Activated gamma-delta T cell treated with Interleukin-2 at 50 U/mL for 16 hours (primary cell): ENCODE results near the gene ADAM12.

ENCODE experiments used
- DNase-seq: peaks from one replicate; pipeline ENCODE4 v3.0.0-alpha.2; 2020

Gene ADAM12

GRCh38 chr10:126387931-126388911 lies at the start of gene ADAM12:
TSS of gene ADAM12 (minus strand) at chr10:126388477. CDS start at chr10:126388145, 332 bp downstream.
- DNase-seq, result no peak

DNA sequence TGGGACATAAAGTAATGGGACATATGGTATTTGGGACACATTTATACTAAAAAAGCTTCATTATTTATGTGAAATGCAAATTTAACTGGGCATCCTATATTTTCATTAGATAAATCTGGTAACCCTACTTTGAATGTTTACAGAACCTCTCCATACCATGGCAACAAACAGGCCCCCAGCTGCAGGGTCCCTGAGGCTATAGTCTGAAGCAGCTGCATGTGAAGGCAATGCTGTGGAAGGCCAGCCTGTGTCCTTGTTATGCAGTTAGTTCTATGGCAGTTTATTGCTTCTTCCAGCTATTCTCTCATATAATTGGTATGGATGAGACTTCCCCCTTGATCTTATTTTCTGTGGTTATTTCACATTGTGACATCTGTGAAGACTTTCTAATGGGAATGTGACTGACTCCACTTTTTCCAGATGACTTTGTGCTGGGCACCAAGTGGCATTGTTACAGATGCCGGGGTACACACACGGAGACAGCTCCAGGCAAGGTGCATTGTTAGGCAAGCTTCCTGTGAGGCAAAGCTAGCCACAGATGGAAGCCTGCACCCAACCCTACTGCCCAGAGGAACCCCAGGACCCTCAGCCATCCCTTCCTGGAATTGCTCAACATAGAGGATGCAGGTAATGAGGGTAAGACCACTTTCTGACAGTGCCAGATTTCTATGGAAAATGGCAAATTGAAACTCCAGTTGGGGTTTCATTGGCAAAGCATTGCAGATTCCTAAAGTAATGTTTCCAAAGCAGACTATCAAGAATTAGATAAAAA lies 49.5 kb upstream of the ADAM12 start:
- no peak for DNase-seq

- no peak for DNase-seq
Observed at GRCh38 chr10:126434235-126434634, 46.0 kb upstream of the ADAM12 start.

- DNase-seq, result no peak
Observed at GRCh38 chr10:126433351-126433750, 45.1 kb upstream of the ADAM12 start.

GRCh38 chr10:126432507-126432906 lies 44.2 kb upstream of the ADAM12 start:
- DNase-seq, result no peak

DNA sequence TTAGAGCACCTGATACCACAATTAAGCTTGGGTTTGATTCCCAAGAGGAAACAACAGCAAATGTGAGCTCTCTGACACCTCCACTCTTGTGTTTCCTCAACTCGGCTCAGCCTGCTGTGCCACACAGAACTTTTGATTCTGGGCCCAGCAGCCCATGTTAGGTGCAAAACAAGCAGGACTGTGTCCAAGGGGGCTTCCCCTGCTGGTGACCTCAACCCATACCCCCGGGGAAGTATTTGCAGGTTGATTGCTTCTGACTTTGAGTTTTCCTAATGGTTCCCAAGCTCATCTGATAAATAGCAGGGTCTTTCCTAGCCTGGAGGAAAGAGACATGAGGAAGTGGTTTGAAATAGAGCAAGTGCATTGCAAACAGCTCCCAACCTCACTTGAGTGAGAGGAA lies 43.5 kb upstream of the ADAM12 start:
- no peak for DNase-seq

GRCh38 chr10:126430512-126430911 lies 42.2 kb upstream of the ADAM12 start:
- DNase-seq, result no peak

GRCh38 chr10:126429275-126429674 lies 41.0 kb upstream of the ADAM12 start:
- no peak for DNase-seq

DNA sequence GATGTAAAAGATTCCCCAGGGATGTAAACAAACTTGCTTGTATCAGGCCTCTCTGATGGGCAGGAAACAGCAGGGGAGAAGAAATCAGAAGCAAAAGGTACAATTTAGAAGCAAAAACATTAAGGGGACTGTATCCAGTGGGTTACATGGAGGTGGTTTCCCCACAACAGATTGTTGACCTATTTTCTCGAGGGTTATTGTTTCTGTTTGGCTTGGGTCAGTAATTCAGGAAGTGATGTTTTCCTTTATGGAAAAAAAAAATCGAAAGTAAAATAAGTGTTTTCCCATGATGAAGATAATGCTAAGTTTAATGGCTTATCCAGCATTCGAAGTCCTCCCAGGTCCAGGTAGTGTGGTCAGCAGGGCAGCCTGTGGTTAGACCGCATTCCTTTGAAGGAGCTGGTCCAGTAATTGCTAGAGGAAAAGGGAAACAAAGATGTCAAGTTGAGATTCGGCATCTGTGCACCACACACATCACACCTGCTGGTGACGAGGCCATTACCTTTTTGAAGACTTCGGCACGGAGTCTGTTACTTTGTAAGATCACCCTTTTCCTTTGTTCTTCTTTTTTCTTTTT lies 37.3 kb upstream of the ADAM12 start:
- DNase-seq, result no peak

DNA sequence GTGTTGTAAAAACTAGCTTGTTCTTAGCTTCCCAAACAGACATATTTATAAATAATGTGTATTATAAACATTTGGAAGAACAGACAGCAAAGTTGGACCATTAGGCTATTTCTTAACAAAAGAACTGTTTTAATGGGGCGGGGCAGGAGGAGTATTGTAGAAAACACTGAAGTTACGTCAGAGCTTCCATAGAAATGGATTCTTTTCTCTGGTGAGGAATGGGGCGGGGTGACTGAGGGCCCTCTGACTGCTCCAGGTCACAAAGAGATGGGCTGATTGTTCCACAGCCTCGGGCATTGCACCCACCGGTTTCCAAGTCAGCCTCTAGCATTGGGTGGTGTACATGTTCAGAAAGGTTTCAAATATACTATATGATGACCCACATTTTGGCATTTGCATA lies 36.8 kb upstream of the ADAM12 start:
- no peak for DNase-seq

DNA sequence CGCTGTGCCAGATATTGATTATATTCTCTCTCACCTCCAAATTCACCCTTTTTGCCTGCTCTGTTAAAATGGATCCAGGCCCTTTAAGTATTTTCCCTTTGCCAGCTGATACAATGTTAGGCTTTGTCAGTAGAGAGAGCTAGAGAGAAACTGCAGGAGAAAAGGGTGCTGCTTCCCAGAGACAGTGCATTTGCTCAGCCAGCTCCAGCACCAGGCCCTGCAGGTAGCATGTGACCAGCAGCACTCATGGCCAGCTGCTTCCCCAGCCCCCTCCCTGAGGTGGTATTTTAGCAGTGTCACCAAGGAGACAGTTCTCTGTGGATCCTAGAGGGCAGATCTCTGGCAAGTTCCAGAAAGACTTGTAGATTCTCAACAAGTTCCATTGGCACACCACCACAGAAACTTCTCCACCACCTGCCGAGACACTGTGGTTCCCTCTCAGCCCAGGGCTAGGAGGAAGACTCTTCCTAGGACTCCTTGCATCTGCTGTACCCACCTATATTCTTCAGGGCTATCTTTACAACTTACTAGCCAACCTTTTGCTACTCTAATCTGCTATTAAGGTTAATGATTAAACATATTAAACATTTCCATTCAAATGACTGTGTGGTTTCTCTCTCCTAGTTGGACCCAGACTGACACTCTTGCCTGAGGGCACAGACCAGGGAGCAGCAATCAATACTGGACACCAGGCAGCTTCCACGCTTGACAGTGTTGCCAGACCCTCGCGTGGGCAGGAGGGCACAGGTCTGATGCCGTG lies 35.6 kb upstream of the ADAM12 start:
- no peak for DNase-seq

DNA sequence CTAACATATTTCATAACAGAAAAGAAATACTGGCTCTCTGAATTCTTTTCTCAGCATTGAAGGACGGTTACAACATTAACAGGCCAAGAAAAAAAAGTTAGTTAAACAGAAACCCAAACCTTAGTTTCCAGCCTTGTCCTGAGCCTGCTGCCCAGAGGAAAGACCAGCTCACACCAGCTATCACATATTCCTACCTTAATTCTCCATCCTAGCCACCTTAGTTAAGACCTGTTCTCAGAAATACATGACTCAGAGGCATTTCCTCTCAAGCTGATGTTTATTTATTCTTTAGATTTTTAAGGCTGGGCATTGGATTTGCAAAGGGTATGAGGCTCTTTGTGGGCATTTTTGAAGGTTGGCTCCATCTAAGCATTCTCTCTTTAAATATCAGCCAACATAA lies 34.3 kb upstream of the ADAM12 start:
- no peak for DNase-seq

GRCh38 chr10:126421756-126422256 lies 33.5 kb upstream of the ADAM12 start:
- no peak for DNase-seq

DNA sequence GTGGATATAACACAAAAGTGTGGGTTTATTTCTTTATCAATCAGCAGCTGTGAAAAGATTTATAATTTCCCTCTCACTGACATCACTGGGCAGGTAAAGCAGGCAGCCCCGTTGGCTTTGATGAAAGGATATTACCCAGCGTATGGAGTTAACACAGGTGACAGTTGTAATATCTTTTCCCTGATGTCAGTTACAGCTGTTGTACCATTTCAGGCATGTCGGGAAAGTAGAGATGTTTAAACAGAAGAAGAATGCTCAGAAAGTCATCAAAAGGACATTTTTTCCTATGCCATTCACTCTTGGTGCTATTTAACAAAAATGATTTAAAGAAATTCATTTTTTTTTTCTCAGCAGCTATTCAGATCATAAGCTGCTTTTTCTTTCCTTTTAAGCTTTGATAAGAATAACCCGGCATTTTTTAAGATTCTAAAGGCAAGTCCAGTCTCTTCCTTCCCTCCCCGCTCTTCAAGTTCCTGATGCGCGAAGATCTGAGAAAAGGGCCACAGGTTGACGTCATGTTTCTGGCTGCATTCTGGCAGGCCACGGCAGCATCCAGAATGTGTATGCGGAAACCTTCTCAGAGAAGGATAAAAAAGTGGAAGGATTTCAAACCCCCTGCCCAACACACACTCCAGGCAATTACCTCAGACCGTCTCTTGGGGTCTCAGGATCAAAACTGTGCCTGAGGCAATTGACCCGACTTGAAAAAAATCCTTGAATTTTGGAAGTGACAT lies 32.5 kb upstream of the ADAM12 start:
- no peak for DNase-seq

DNA sequence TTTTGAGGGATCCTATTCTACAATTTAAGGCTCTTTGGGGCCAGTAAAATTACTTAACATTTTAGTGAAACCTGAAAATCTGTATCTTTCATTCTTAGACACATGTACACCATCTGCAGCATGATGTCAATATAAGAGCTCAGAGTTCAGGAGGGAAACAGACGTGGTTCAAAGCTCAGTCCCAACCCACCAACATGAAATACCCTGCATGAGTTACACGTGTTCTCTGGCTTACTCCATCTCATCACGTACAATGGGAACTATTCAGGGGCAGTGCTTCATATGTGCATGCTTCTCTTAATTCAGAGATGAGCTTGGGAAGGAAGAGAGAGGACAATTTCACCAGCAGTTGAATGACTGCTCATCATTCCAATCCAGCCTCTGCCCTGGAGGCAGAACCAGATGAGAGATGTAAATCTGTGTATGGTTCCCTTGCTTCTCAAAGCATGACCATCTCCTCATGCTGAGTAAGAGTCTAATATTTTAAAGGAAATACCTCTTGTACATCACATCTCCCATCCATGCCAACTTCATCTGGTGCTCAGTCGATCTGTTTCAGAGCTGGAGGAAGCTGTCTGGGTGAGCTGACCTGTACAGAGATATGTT lies 29.0 kb upstream of the ADAM12 start:
- no peak for DNase-seq

- DNase-seq, result no peak
Observed at GRCh38 chr10:126409821-126410220, 21.5 kb upstream of the ADAM12 start.

DNA sequence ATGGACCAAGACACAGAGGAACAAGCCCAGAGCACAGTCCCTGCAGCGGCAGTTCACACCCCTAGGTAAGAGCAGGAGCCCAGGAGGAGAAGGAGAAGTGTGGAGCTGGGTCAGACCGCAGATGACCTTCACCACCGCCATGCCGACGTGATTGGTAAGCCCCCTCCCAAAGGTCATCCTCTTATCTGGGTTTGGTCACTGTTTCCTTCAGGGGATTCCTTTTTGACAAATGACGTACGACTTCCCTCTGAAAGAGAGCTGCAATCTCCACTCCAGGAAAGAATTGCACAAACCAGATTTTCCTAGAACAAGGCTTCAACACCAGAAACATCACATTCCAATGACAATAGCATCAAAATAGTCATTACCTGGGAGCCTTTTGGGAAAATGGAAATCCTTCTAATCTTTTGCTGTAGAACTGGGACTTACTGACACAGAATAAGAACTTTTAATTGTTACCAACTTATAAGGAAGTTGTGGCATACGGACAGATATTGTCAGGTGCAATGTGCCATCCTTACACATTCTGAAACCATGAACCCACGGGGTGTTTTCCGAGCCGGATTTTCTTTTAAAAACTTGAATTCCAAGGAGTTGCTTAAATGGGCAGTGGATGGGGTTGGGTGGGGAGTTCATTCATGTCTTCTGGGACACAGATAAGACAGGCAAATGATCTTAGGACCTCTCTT lies 20.8 kb upstream of the ADAM12 start:
- DNase-seq, result no peak

- DNase-seq, result no peak
Observed at GRCh38 chr10:126407831-126408230, 19.6 kb upstream of the ADAM12 start.

DNA sequence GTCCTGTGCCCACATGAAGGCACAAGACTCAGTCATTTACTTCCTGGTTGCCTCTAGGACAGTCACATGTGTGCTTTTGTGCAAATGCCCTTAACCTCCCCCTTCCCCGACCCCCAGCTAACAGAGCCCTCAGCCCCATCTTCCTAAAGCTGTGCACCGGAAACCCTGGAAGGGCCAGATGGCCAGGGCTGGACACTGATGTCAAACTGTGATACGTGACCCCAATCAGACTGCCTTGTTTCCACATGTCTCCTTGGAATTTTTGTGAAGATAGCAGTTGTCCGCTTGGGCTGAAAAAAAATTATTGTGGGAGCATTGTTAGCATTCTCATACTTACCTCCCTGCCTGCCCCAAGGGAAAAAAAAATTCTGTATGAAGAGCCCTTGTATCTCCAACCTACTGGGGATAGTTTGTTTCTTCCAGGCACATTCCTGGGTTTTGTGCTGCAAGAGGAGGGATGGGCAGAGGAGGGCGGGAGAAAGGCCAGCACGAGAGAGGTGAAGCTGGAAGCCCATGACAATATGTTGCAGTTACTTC lies 17.0 kb upstream of the ADAM12 start:
- DNase-seq, result no peak
